Stimulated activated CD4-positive, alpha-beta T cell treated with anti-CD3 and anti-CD28 coated beads, Interleukin-4, amount 100 ng/mL, for 4 hours (primary cell): Measurements from ENCODE around the gene CA10.
A peak's percentile ranks its signal among the peaks of the same experiment; 100 is the strongest.

Experiments used
- DNase-seq, 2 experiments: peaks; one replicate each; pipeline ENCODE4 v3.0.0-alpha.2; 2020

CA10 gene

DNA sequence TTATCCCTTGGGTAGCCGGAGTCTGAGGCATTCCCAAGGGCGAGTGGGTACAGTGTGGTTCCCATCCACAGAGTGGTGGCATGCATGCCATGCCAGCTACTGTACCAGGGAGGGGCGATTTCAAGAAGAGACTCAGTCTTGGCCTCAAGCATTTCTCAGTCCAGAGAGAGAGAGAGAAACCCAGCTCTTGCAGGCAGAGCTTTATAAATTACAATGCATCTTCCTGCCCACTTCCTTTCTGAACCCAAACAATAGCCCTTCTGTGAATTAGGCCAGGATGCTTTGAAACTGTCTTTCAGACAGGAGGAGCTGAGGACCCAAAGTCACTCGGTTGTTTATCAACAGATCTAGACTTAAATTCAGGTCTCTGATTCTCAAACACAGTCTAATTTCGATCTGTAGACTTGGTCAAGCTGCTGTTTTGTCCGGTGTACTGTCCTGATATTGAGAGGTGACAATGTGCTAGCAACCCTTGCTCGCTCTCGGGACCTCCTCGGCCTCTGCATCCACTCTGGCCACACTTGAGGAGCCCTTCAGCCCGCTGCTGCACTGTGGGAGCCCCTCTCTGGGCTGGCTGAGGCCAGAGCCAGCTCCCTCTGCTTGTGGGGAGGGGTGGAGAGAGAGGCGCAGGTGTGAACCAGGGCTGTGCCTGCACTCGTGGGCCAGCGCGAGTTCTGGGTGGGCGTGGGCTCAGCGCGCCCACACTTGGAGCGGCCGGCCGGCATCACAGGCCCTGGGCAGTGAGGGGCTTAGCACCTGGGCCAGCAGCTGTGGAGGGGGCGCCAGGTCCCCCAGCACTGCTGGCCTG is 490.2 kb downstream of the CA10 start:
- no peak for DNase-seq

GRCh38 chr17:51667706-51668083 is 490.8 kb downstream of the CA10 start:
- DNase-seq, result no peak

- no peak for DNase-seq
Observed at GRCh38 chr17:51666971-51667705, 491.4 kb downstream of the CA10 start.

GRCh38 chr17:51662204-51663056 is 496.1 kb downstream of the CA10 start:
- DNase-seq, result no peak

DNA sequence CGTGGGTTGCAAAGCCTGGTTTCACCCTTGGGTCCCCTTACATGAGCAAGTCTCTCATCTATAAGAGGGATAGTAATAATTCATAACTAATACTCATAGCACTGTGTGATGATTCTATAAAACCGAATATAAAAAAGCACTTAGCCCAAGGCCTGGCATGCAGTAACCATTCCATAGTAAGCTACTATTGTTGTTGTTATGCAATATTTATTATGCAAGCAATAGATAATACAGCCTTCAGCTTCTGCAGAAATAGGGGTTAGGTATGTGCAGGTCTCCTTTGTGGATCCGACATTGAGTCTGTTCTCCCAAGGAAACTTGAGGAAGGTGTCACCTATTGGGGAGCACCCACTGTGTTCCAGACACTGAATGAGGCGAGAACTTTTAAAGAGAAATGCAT is 497.1 kb downstream of the CA10 start:
- no peak for DNase-seq

DNA sequence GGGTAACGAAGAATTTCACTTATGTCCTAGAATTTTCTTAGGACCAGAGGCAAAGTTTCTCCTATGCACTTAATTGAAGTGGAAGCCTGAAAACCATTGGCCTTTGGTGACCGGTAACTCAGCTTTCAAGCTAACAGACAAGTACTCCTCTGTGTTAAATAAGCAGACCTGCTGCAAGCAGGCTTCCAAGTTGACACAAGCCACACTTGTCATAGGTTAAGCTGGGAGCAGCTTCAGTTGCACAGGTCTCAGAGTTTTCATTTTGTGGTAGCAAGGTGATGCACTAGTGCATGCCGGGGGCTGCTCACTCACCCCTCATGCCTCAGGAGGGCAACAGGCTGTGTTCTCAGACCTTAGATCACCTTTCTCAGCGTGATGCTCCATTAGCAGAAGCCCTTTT is 498.2 kb downstream of the CA10 start:
- no peak for DNase-seq

GRCh38 chr17:51657224-51657623 is 501.3 kb downstream of the CA10 start:
- no peak for DNase-seq

- DNase-seq, result no peak
Observed at GRCh38 chr17:51653878-51654277, 504.6 kb downstream of the CA10 start.

- no peak for DNase-seq
Observed at GRCh38 chr17:51652529-51652928, 506.0 kb downstream of the CA10 start.

GRCh38 chr17:51651513-51652298 is 506.8 kb downstream of the CA10 start:
- DNase-seq, result no peak

- no peak for DNase-seq
Observed at GRCh38 chr17:51650772-51651171, 507.7 kb downstream of the CA10 start.

GRCh38 chr17:51650202-51650601 is 508.3 kb downstream of the CA10 start:
- no peak for DNase-seq

- DNase-seq, result no peak
Observed at GRCh38 chr17:51647826-51648225, 510.7 kb downstream of the CA10 start.

DNA sequence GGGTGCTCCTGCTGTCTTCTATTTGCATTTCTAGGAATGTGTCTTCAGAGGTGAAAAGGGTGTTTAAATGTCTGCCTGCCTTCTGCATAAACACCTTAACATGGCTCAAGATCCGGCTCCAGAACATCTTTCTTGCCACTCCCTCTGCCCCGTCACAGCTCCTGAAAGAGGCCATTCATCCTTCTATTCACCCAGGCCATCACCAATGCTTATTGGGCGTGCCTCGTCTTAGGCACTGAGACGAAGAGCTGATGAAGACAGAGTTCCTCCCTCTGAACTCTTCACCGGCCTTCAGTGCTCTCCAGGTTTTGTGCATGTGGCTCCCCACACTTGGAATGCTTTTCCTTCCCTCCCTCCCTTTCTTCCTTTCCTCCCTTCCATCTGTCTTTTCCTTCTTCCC is 511.4 kb downstream of the CA10 start:
- DNase-seq, result no peak

- no peak for DNase-seq
Observed at GRCh38 chr17:51646539-51646938, 512.0 kb downstream of the CA10 start.

GRCh38 chr17:51645056-51645455 is 513.5 kb downstream of the CA10 start:
- DNase-seq, result no peak

DNA sequence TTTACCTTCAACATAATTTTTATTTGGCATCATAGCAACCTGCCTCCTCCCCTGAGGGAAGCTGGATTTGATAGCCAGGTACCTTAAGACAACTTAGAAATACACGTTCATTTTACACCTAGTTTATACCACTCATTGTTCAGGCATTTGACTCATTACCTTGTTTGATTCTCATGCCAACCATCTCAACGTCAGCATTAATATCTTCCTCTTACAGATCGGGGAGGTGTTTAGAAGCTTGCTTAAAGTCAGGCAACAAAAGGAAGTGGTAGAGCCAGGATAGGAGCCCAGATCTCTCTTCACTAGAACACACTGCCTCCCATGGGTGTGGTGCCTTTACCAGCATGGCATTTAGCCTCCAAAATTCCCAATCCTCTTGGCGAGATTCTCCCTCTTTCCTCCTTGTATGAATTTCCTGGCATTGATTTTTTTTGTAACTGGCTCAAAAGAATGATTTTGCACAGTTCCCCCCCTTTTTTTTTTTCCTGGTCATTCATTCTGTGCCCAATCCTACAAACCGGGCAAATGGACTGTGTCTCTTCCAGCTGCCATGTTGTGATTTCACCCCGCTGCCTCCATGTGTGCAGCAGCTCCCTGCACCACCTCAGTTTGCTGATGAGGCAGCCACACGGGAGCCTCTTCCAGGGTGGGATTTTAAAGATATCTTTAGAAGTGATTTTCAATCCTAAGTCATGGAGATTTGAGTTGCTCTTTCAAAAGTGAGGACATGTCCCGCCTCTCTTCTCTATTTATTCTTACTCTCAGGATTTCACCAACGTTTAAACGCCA is 514.6 kb downstream of the CA10 start:
- DNase-seq, result no peak

DNA sequence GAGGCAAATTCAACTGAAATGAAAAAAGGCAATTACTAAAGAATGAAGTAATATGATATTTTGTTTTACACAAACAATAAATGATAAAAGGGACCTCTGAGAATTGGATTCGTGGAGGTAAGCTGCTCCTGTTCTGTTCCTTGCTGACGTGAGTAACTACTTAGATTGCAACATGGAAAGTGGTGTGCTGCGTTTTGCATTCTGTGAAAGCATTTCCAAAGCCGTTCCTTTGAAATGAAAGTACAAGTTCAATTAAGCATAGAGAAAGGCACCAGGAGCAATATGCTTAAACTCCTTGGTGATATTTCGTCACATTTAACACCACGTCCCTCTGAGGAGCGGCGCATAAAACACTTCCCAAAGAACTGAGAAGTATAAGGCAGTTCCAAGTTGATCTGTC is 516.5 kb downstream of the CA10 start:
- no peak for DNase-seq

GRCh38 chr17:51640108-51640622 is 518.3 kb downstream of the CA10 start:
- DNase-seq, result peak in 1 of 2 experiments; percentile 2

- no peak for DNase-seq
Observed at GRCh38 chr17:51638971-51639370, 519.5 kb downstream of the CA10 start.

DNA sequence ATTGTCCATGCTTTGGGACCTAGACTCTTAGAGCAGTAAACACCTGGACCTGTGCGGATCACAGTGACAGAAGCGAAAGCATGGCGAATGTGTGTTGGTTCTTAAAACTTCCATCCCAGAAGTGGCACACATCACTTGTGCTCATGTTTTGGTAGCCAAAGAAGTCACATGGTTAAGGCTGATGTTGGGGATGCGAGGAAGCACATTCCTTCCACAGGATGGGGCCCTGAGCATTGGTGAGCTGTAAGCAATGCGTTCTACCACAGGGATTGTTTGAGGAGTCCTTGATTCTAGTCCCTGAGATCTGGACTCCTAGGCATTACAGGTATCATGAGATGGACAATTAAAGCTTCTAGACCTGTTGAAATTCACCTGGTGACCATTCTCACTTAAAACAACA is 522.2 kb downstream of the CA10 start:
- no peak for DNase-seq
